HepG2 (cell line): Measurements from ENCODE around the gene SNAPC4. TPM values are rescaled to one million over a fixed set of nuclear protein-coding genes. Genes with fewer than 3 reads are reported as not detected.

Experiments
- ATAC-seq: fragments of 200-7000 bp; cut with Tn5 transposase; 3 replicates; pipeline ENCODE4 v1.9.1; 2020; ENCODE audit warnings: mild to moderate bottlenecking, moderate library complexity
- BruUV-seq: library from RNA; stranded (reverse); fragments of 400-500 nt; replicated peaks from 2 replicates; lab custom pipeline; 2021; lab: Mats Ljungman, UMichigan
- CTCF ChIA-PET: fragments of 300-600 bp; formaldehyde crosslinking; extraction: SDS; loops from one replicate; lab custom pipeline; 2021; ENCODE audit warnings: low total read pairs, inconsistent platforms, low intra/inter-chr PET ratio; lab: Yijun Ruan, JAX
- POLR2A ChIA-PET: fragments of 350-600 bp; sonication (Branson Sonifier 250); formaldehyde crosslinking; loops from one replicate; lab custom pipeline; 2020; ENCODE audit warnings: antibody characterized with exemption, inconsistent platforms; lab: Yijun Ruan, JAX
- DNase-seq: peaks from one replicate; pipeline ENCODE4 v3.0.0-alpha.2; 2015; ENCODE audit warnings: low spot score
- FAIRE-seq: peaks from 3 replicates; lab custom pipeline; 2011; peaks lifted over from hg19 to GRCh38; lab: Jason Lieb, UNC
- H2AFZ ChIP-seq: one replicate; pipeline ENCODE4 v1.6.1; 2011; ENCODE audit warnings: low read length, inconsistent platforms
- H3K27ac ChIP-seq: fragments of 300-600 bp; 3 replicates; pipeline ENCODE4 v1.8.0; 2011; ENCODE audit warnings: mixed run types, mild to moderate bottlenecking, mixed read lengths, low read length, inconsistent platforms; ENCODE audit not compliant: insufficient read depth; ENCODE audit errors: extremely low read length
- H3K27me3 ChIP-seq, 2 experiments: fragments of 200-600 bp in 1 of 2; 2 replicates in 1 of 2; 3 replicates in 1 of 2; pipeline versions ENCODE4 v1.6.0 to v1.8.0; 2011; ENCODE audit warnings: low read length in 2 of 2, mild to moderate bottlenecking in 2 of 2, moderate library complexity in 2 of 2, inconsistent platforms in 1 of 2; ENCODE audit not compliant: insufficient read depth in 2 of 2, control insufficient read depth in 1 of 2
- H3K36me3 ChIP-seq, 2 experiments: fragments of 200-600 bp in 1 of 2; replicated peaks in 1 of 2; 2 replicates in 1 of 2; 3 replicates in 1 of 2; pipeline versions ENCODE4 v1.5.1 to v1.8.0; 2011; ENCODE audit warnings: low read length in 2 of 2, inconsistent platforms in 1 of 2; ENCODE audit not compliant: insufficient read depth in 2 of 2, control insufficient read depth in 1 of 2
- H3K4me1 ChIP-seq: 2 replicates; pipeline ENCODE4 v1.5.1; 2012; ENCODE audit warnings: low read length, inconsistent platforms; ENCODE audit not compliant: insufficient read depth
- H3K4me2 ChIP-seq: 2 replicates; pipeline ENCODE4 v1.6.0; 2011; ENCODE audit warnings: low read depth, low read length, inconsistent platforms
- H3K4me3 ChIP-seq, 3 experiments: fragments of 200-600 bp in 1 of 3; sonication (generic), shearing (Covaris generic) in 1 of 3; replicated peaks in 1 of 3; 2 replicates each; pipeline ENCODE4 v1.5.1; 2011 to 2016; ENCODE audit warnings: low read length in 3 of 3, inconsistent platforms in 2 of 3, low read depth in 2 of 3, mild to moderate bottlenecking in 2 of 3, control low read depth in 1 of 3, mixed read lengths in 1 of 3; ENCODE audit not compliant: insufficient read depth in 1 of 3
- H3K79me2 ChIP-seq: one replicate; pipeline ENCODE4 v1.6.1; 2011; ENCODE audit warnings: low read length, inconsistent platforms; ENCODE audit not compliant: insufficient read depth
- H3K9ac ChIP-seq: 2 replicates; pipeline ENCODE4 v1.6.0; 2011; ENCODE audit warnings: mild to moderate bottlenecking, low read depth, low read length, inconsistent platforms; ENCODE audit not compliant: insufficient read depth
- H3K9me3 ChIP-seq: 2 replicates; pipeline ENCODE4 v1.5.1; 2012; ENCODE audit warnings: mild to moderate bottlenecking, low read length
- H4K20me1 ChIP-seq: 2 replicates; pipeline ENCODE4 v1.6.0; 2011; ENCODE audit warnings: inconsistent platforms, mild to moderate bottlenecking, low read length, moderate library complexity; ENCODE audit not compliant: insufficient read depth
- AGO2 ChIP-seq: fragments of 200-400 bp; formaldehyde crosslinking; optimal IDR thresholded peaks from 2 replicates; pipeline ENCODE3; 2017; ENCODE audit warnings: mild to moderate bottlenecking, low read depth, low read length, moderate library complexity
- FIP1L1 ChIP-seq: fragments of 200-400 bp; formaldehyde crosslinking; IDR thresholded peaks from 2 replicates; pipeline ENCODE4 v1.6.1; 2018; ENCODE audit warnings: low read depth, mild to moderate bottlenecking, low read length, moderate library complexity, borderline replicate concordance; ENCODE audit not compliant: insufficient read depth
- TP53 ChIP-seq: sonication (generic); formaldehyde crosslinking; conservative IDR thresholded peaks from 2 replicates; pipeline ENCODE4 v1.4.0; 2020; ENCODE audit warnings: missing genetic modification reagents
- TRIM22 ChIP-seq: fragments of 450-650 bp; IDR thresholded peaks from 2 replicates; pipeline ENCODE4 v1.6.1; 2017
- ZNF12 ChIP-seq: sonication (generic); formaldehyde crosslinking; IDR thresholded peaks from 2 replicates; pipeline ENCODE4 v1.5.0; 2020; ENCODE audit warnings: missing genetic modification reagents
- ZNF414 ChIP-seq: sonication (generic); formaldehyde crosslinking; IDR thresholded peaks from 2 replicates; pipeline ENCODE4 v1.5.0; 2020; ENCODE audit warnings: missing genetic modification reagents
- WGBS: methylation state at CpG from one replicate; pipeline ENCODE4 v1.1.6; 2017; ENCODE audit warnings: low lambda C conversion rate; 5-methylcytosine and 5-hydroxymethylcytosine counted together
- in situ Hi-C: cut with HindIII; loops from 2 replicates; pipeline ENCODE4 v1.10.0; 2017; ENCODE audit warnings: low pct_unique_long_range_greater_than_20kb; ENCODE audit not compliant: extremely low pct_ligation_motif_present
- intact Hi-C: fragments of 100-400 bp; cut with micrococcal nuclease; formaldehyde crosslinking; loops from one replicate; pipeline ENCODE4 v1.10.0; 2022; ENCODE audit not compliant: unreplicated experiment
- polyA plus RNA-seq, 8 experiments: library from polyadenylated mRNA; depleted of rRNA in 3 of 8; stranded (reverse) in 7 of 8; unstranded in 1 of 8; fragments of >200 nt; fragmentation: Illumina TruSeq in 4 of 8; extraction: Trizol in 4 of 8; gene quantifications; 2 replicates each; pipeline versions ENCODE4 v1.2.1 to v1.2.3, GENCODE V29; 2011 to 2016; ENCODE audit warnings: low read depth in 4 of 8, missing spikeins in 1 of 8, mixed read lengths in 1 of 8; ENCODE audit not compliant: insufficient read depth in 1 of 8
- total RNA-seq, 5 experiments: library from RNA; depleted of rRNA; stranded (reverse); fragments of >200 nt; fragmentation: Illumina TruSeq; extraction: Trizol; gene quantifications; 2 replicates each; pipeline ENCODE4 v1.2.3, GENCODE V29; 2016; ENCODE audit warnings: low read depth in 1 of 5

SNAPC4 gene
- total and polyA plus RNA-seq, 2 of the 13 experiments (the other 11 are each of a cell fraction or from before 2014, with no cell fraction given) = 2.0 to 6.0 TPM

- BruUV-seq = no TSS peak
- no peaks in the 10 kb centered on the region for H3K79me2 ChIP-seq
- H3K36me3 ChIP-seq = peaks cover 20 to 38% of the 10 kb centered on the region in 2 experiments; a peak in 4 of 5 replicates
- no peak for TF ChIP-seq ZNF414 (CRISPR knock-in tag)
- TF ChIP-seq TRIM22 = no peak
- 90% methylated on average over 27 of the region's 27 CpGs for WGBS
- H3K27ac ChIP-seq = no peak overlapping the region
- POLR2A ChIA-PET = no interaction called here
- DNase-seq = no peak
- no peak for ATAC-seq
- H3K9ac ChIP-seq = no peak overlapping the region
- H4K20me1 ChIP-seq = no peaks in the 10 kb centered on the region
- H3K4me1 ChIP-seq = no peaks in the 10 kb centered on the region
- intact Hi-C loops (no loop called here), in situ Hi-C loops (no loop called here)
- no peaks in the 10 kb centered on the region for H3K9me3 ChIP-seq
- H2AFZ ChIP-seq = no peak overlapping the region
- H3K27me3 ChIP-seq = no peaks in the 10 kb centered on the region
- no peak overlapping the region for H3K4me2 ChIP-seq
- CTCF ChIA-PET = no interaction called here
- FAIRE-seq = no peak
- no peak overlapping the region for H3K4me3 ChIP-seq
These were observed 24.9 kb upstream of the SNAPC4 start for GRCh38 chr9:136424750-136425362.

- intact Hi-C loops (no loop called here), in situ Hi-C loops (no loop called here)
- no TSS peak for BruUV-seq
- WGBS = 98% methylated on average over 31 of the region's 43 CpGs
- Histone ChIP-seq H3K4me1 (no peaks in the 10 kb centered on the region), H3K36me3 (peaks cover 24 to 46% of the 10 kb centered on the region in 2 experiments; a peak in 4 of 5 replicates), H3K79me2 (no peaks in the 10 kb centered on the region), H3K4me3 (no peak overlapping the region), H3K27me3 (no peaks in the 10 kb centered on the region), H3K9ac (no peak overlapping the region), H4K20me1 (no peaks in the 10 kb centered on the region), H3K9me3 (no peaks in the 10 kb centered on the region), H3K27ac (no peak overlapping the region), H2AFZ (no peak overlapping the region), H3K4me2 (no peak overlapping the region)
- FAIRE-seq (no peak), DNase-seq (no peak), ATAC-seq (no peak)
- ChIA-PET CTCF (no interaction called here), POLR2A (no interaction called here)
- peak; percentile 13 for TF ChIP-seq AGO2
- TF ChIP-seq TP53 = no peak
- TF ChIP-seq FIP1L1 = no peak
- TF ChIP-seq ZNF12 (CRISPR knock-in tag) = no peak
These were observed 23.6 kb upstream of the SNAPC4 start for GRCh38 chr9:136423432-136424146.
